ENCODE results near the gene TPST1. TPM values are rescaled to one million over a fixed set of nuclear protein-coding genes. Genes with fewer than 3 reads are reported as not detected.
"Not testable (repeated sequence)": the region's sequence is repeated elsewhere in the genome, so short reads cannot be mapped to it uniquely, and the experiment has no call there.

TPST1 gene
- total RNA-seq, 1 donor from 2014 or later = 21.8 TPM

DNA sequence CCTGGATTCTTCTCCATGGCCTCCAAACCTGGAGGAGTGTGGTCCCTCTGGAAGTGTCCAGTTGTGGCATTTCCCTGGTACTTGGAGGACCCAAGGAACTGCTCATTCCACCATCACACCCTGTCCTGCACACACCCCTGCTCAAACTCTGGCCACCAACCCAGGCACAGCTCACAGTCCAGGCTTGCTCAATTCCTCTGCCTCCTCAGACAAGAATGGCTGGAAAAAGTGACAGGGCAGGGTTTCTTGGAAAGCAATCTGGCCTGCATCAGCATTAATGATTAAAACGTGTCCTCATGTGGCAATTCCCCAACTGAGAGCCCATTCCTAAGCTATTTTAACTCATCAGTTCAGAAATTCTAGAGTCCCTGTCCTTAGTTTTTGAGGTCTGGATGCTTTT, 17.2 kb upstream of the TPST1 start:
- no peak for DNase-seq (ENCODE audit: low spot score)

DNA sequence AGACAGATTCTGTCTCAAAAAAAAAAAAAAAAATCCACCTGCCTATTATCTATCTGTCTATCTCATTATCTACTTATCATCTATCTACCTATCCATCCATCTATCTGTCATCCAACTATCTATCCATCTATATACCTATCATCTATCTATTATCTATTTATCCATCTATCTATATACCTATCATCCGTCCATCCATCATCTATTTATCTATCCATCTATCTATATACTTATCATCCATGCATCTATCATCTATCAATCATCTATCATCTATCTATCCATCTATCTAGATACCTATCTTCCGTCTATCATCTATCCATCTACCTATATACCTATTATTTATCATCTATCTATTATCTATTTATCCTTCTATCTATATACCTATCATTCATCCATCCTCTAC, 16.5 kb upstream of the TPST1 start:
- DNase-seq (ENCODE audit: low spot score) = no peak

DNA sequence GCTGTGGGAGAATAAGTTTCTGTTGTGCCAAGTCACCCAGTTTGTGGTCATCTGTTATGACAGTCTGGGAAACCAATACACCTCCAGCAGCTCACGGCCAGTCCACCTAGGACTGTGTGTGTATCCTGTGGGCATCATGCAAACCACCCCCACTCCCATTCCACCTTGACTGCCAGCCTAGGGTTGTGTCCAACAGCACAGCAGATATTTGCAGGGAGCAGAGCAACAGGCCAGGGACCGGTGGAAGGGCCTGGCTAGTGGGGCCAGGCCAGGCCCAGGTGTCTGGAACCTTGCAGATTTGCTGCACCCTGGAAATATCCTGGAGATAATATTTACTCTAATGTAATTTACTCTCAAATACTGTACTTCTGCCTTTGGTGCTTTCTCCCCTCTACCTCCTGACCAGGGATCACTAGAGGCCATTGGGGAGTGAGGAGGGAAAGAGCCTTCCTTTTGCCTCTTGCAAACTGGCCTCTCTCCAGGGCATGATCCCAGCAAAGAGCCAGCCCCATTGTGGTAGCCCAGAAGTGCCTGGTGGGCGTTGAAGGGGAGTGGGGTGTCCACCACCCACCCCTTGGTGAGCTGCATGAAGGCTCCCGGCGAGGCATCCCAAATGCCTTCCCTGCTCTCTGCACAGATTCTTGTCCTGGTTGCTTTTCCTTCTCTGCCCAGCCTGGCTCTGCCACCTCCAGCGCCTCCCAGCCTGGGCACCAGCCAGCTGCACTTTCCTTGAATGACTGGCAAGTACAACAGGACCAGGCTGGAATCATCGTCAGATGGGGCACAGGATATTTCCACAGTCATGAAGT, 15.2 kb upstream of the TPST1 start:
- DNase-seq (ENCODE audit: low spot score) = no peak

DNA sequence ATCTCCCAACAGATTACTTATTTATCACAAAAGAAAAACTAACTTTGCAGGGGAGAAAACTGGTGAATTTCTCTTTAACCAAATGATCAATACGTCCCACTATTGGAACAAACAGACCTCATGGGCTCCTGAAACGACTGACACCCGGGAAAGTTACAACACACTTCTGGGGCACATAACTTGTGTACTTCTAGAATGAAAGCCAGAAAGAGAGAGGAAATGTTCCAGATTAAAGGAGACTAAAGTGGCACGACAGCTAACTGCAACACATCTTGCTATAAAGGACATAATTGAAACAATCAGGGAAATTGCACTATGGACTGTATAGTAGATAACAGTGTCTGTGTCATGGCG, 14.7 kb upstream of the TPST1 start:
- DNase-seq (ENCODE audit: low spot score) = no peak

DNA sequence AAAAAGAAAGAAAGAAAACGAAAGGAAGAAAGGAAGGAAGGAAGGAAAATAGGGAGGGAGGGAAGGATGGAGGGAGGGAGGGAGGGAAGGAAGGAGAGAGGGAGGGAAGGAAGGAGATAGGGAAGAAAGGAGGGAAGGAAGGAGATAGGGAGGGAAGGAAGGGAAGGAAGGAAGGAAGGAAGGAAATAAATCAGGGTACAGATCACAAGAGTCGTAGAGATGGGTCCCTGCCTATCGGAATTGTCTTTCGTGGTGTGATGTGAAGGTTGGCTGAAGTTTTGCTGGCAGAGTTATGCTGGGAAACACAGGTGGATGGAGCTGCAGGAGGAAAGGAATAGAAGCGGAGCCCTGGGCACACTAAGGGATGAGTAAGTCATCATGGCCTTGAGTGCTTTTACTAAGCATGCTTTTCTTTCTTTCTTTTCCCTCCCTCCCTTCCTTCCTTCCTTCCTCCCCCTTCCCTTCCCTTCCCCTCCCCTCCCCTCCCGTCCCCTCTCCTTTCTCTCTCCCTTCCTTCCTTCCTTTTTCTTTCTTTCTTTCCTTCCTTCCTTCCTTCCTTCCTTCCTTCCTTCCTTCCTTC, 11.9 kb upstream of the TPST1 start:
- no peak for DNase-seq (ENCODE audit: low spot score)

DNA sequence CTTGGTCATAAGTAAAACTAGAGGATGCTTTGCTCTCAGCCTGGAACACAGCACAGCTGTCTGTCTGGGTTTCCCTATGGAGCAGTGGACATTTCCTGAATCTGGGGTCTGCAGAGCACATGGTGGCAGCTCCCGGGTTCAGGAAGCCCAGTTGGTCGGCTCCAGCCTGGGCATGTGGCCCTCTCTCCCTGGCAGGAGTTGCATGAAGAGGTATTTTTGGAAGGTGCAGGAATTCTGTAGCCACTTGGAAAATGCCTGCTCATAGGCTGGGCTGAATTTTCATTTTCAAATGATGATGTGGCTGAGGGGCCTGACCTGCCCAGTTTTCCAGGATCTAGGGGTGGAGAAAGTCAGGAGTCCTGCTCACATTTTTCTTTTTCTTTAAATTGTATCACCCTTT, 6.7 kb upstream of the TPST1 start:
- peak; percentile 72 for DNase-seq (ENCODE audit: low spot score)

DNA sequence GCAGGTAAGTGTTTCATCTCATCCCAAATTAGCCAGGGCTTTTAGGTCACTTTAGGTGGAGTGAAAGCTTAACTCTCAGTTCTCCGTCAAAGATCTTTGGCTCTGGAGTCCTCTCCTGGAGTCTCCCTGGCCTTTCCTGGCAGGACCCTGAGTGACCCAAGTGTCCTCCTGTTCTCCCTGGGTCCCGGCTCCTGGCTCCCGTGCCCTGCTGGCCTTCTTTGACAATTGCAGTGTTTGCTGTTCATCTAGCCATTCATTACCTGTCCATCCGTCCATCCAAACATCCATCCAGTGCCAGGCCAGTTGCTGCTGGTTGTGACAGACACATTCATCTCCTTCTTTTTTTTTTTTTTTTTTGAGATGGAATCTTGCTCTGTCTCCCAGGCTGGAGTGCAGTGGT, 6.2 kb upstream of the TPST1 start:
- DNase-seq (ENCODE audit: low spot score) = peak; percentile 80

DNA sequence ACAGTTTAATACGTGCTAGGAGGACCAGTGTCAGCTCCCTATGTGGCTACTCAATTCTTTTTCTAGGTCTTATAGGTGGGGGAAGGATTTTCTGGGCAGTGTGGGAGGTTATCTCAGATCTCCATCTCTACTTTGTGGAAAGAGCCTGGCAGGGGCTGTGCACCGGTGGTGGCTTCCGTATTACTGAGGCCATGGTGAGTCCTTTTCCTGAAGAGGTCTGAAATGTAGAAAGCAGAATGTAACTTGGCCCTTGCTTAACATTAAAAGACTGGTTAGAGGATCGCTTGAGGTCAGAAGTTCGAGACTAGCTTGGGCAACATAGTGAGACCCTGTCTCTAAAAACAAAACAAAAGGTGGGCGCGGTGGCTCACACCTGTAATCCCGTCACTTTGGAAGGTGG, 2.7 kb upstream of the TPST1 start:
- DNase-seq (ENCODE audit: low spot score) = peak; percentile 2

DNA sequence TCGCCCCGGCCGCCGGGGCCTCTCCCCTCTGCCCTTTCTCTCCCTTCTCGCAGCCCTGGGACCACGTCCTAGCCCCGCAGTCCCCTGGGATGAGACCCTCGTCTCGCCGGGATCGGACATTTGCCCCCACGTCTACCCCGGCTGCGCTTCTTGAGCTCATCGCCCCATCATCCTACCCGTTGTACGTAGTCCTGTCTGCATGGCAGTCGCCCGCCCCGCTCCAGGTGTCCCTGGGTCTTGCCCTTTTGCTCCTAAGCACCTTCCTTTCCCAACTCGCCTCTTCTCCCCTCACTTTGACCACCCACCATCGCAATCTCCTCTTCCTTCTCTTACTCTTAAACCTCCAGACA, 582 bp downstream of the TPST1 start:
- no peak for DNase-seq (ENCODE audit: low spot score)

DNA sequence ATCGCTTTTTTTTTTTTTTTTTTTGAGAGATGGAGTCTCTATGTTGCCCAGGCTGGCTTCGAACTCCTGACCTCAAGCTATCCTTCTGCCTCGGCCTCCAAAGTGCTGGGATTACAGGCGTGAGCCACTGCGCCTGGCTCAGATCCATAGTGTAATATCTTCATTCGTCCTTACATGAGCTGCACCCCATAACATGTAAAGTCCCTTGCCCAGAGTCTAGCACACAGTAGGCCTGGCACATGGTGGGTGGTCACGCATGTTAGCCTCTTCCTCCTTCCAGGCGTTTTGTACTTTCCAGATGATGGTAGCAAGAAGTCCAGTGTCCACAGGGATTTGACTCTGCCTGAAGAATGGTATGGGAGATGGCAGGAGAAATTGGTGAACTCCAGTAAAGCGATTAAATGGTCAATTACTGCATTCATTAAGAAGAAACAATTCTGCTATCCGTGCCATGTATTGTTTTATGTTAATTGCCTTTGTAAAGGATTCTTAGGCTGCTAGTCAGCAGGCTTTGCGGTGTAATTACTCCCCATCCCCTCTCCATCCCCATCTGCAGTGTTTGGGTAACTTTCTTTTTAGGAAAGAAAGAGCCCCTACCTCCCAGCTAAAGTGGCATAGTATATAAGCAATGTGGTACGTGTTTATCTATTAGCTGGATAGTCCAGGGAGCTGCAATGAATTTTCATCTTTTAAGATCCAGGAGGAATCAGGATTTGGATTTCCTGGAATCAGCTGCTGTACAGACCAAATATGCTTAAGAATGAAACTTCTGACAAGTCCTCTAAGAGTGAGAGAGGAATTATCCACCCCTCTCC, 1.2 kb downstream of the TPST1 start:
- peak; percentile 11 for DNase-seq (ENCODE audit: low spot score)

DNA sequence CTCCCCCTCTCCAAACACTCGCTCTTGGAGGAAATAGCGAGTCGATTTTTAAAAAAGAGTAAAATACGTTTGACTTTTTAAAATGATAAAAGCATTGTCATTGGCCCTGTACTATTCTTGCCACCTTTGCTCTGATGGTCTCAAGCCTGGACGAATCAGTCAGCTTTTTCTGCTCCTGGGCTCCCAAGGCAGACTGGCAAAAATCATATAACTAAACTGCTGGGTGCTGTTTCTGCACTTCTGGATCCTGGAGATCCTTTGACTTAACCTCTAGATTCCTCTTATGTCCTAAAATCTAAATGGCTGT, 1.8 kb downstream of the TPST1 start:
- DNase-seq (ENCODE audit: low spot score) = no peak

DNA sequence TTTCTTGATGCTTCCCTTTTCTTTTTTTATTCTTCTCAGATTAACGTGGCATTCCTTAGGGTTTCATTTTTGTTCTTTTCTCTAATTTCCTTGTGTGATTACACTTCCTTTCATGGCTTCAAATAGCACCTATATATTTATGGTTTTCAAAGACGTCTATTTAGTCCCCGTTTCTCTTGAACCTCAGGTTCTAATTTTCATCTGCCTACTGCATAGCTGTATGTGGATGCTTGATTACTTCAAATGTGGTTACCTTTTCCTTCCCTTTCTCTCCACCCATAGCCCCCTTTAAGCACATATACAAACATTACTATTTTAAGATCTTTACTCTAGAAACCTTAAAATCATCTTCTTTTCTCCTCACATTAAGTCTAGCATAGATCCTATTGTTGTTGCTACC, 2.4 kb downstream of the TPST1 start:
- DNase-seq (ENCODE audit: low spot score) = no peak

DNA sequence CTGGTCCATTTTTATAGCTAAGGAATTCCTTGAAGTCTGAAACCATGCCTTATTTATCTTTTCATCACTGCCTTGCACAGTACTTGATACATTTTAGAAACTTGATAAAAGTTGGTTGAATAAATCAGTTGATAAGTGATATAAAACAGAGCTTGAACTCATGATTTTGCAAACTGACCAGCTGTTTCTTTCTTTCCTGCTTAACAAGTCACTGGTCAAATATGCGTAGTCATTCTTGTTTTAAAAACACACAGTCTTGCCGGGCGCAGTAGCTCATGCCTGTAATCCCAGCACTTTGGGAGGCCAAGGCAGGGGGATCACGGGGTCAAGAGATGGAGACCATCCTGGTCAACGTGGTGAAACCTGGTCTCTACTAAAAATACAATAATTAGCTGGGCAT, 6.3 kb downstream of the TPST1 start:
- no peak for DNase-seq (ENCODE audit: low spot score)

DNA sequence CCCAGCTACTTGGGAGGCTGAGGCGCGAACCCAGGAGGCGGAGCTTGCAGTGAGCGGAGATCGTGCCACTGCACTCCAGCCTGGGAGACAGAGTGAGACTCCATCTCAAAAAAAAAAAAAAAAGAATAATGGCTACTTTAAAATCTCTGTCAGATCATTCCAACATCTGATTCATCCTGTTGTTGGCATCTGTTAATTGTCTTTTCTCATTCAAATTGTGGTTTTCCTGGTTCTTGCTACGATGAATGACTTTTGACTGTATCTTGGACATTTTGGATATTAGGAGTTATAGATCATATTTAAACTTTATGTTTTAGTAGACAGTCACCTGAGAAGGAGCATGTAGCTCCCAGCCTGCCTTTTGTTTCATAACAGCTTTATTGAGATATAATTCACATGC, 8.5 kb downstream of the TPST1 start:
- DNase-seq (ENCODE audit: low spot score) = no peak

DNA sequence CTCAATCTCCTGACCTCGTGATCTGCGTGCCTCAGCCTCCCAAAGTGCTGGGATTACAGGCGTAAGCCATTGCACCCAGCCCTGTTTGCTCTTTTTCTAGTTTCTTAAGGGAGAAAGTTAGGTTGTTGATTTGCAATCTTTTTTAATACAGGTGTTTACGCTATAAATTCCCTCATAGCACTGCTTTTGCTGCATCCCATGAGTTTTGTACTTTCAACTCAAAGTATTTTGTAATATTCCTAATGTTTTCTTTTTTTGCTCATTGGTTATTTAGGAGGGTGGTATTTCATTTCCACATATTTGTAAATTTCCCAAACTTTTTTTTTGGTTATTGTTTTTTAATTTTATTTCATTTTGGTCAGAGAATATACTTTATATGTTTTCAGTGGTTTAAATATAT, 11.6 kb downstream of the TPST1 start:
- no peak for DNase-seq (ENCODE audit: low spot score)

DNA sequence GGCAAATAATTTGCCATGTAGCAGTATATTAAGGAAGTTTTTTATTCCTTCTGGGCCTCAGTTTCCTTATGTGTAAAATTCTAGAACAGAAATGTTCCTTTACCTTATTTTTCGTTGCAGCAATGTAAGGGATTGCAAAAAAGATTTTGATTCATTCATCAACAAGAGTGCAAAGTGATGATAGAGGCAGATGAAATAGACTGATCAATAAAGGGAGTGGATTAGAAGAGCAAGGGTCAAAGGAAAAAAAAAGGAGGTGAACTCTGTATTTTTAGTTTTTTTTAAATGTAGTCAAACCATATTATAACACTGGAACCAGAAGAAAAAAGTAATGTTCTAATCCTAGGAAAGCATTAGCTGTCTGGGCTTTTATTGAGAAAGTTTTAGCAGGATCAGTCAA, 14.7 kb downstream of the TPST1 start:
- no peak for DNase-seq (ENCODE audit: low spot score)

DNA sequence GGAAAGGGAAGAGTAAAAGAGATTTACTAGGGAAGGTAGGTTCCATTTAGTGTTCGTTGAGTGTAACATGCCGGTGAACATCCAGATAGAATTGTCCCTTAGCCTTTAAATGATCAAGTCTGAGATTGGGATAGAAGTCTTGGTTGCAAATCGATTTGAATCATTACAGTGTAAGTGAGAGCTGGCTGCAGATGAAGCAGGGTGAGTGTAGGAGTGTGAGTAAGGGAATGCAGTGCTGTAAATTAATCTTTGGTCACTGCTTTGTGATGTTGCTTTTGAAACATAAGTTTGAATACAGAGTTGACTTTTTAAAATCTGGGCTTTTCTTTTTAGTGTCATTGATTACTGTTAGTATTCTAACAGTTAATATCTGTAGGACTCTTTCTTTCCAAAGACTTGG, 16.3 kb downstream of the TPST1 start:
- DNase-seq (ENCODE audit: low spot score) = no peak

DNA sequence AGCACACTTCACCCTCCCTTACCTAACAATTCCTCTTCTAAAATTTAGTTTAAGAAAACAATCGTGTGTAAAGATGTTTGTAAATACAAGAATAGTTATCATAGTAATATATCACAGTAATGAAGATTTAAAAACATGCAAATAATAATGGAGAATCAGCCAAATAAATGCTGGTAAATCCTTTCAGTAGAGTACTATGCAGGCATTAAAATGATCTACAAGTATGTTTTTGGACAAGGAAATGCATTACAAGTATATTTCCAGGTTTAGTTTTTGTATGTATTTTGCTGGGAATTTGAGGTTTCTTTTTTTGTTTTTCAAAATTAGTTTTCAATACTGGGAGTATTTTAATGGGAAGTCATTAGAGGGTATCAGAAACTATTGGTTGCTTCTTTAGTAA, 22.7 kb downstream of the TPST1 start:
- DNase-seq (ENCODE audit: low spot score) = no peak

DNA sequence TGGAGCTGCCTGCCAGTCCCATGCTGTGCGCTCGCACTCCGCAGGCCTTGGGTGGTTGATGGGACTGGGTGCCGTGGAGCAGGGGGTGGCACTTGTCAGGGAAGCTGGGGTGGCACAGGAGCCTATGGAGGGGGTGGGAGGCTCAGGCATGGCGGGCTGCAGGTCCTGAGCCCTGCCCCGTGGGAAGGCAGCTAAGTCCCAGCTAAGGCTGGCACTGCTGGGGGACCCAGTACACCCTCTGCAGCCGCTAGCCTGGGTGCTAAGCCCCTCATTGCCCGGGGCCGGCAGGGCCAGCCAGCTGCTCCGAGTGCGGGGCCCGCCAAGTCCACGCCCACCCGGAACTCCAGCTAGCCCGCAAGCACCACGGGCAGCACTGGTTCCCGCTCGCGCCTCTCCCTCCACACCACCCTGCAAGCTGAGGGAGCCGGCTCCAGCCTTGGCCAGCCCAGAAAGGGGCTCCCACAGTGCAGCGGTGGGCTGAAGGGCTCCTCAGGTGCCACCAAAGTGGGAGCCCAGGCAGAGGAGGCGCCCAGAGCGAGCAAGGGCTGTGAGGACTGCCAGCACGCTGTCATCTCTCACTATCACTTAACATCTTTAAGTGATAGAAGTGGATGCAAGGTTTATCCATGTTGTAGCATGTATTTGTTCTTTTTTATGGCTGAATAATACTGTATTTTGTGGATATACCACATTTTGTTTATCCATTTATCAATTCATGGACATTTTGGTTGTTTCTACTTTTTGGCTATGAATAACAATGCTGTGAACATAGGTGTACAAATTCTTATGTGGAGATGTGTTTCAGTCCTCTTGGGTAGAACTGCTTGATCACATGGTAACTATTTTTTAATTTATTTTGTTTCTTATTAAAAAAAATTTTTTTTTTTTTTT, 26.4 kb downstream of the TPST1 start:
- DNase-seq (ENCODE audit: low spot score) = not testable (repeated sequence)

DNA sequence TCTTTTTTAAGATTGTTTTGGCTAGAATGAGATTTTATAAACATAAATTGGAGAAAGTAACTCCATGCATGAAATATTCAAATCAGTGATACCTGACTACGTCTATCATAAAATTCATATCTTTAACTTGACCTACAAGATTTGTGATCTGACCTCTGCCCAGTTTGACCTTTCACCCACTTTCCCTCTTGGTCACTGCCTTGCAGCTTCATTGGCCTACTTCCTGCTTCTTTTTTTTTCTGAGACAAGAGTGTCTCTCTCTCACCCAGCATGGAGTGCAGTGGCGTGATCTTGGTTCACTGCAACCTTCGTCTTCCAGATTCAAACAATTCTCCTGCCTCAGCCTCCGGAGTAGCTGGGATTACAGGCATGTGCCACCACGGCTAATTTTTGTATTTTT, 28.5 kb downstream of the TPST1 start:
- no peak for DNase-seq (ENCODE audit: low spot score)

DNA sequence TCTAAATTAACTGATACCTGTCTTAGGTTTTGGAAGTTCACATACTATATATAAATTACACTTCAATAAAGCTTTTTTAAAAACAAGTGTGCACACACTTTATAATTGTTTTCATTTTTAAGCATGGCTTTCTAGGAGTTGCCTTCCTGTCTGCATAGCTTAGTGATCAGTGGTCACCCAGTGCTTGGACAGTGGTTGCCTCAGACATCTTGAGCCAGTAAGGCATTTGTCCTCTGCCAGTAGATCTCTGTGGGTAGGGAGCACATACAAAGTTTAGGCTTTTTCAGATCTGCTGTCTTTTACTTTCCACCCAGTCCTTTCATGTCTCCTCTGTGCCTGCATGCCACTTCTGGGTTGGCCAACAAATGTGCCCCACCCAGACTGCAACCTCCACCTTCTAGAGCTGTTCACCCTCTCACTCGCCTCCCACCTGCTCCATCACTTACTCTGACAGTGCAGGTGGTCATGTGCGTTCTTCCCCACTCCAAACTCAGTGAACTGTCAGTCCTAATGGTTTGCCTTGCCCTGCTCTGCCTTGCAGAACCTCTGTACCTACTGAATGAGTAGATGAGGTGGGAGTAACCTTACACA, 31.7 kb downstream of the TPST1 start:
- DNase-seq (ENCODE audit: low spot score) = no peak

All from mesenteric fat pad (tissue), 1 donor.